Ishikawa (cell line): ENCODE data around the gene SUN3.

Source experiments
- TAF1 ChIP-seq: IDR thresholded peaks from 2 replicates; pipeline ENCODE4 v1.6.1; 2012; ENCODE audit warnings: low read depth, mild to moderate bottlenecking
- TF ChIP-seq, protein P1 (sequence below): IDR thresholded peaks from 2 replicates; pipeline ENCODE4 v1.6.1; 2012

- TF ChIP-seq TAF1 = no peak
- TF ChIP-seq, protein P1, sequence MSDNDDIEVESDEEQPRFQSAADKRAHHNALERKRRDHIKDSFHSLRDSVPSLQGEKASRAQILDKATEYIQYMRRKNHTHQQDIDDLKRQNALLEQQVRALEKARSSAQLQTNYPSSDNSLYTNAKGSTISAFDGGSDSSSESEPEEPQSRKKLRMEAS = no peak
Observed at GRCh38 chr7:48009257-48009656, 19.6 kb downstream of the SUN3 start.
